ENCODE measurements around the gene CDC5L.

CDC5L gene

GRCh38 chr6:44452725-44453124, 65.2 kb downstream of the CDC5L start:
- no peak for DNase-seq (ENCODE audit: low read depth, low spot score)

GRCh38 chr6:44453146-44453545, 65.6 kb downstream of the CDC5L start:
- DNase-seq (ENCODE audit: low read depth, low spot score): no peak

- DNase-seq (ENCODE audit: low read depth, low spot score): no peak
Observed at GRCh38 chr6:44454198-44454597, 66.7 kb downstream of the CDC5L start.

- DNase-seq (ENCODE audit: low read depth, low spot score): peak; percentile 62
Observed at GRCh38 chr6:44456070-44456965, 68.8 kb downstream of the CDC5L start.

GRCh38 chr6:44456966-44457292, 69.4 kb downstream of the CDC5L start:
- no peak for DNase-seq (ENCODE audit: low read depth, low spot score)

GRCh38 chr6:44457596-44457995, 70.1 kb downstream of the CDC5L start:
- DNase-seq (ENCODE audit: low read depth, low spot score): no peak

GRCh38 chr6:44458551-44458950, 71.0 kb downstream of the CDC5L start:
- DNase-seq (ENCODE audit: low read depth, low spot score): no peak

GRCh38 chr6:44462335-44462734, 74.8 kb downstream of the CDC5L start:
- DNase-seq (ENCODE audit: low read depth, low spot score): no peak

- DNase-seq (ENCODE audit: low read depth, low spot score): no peak
Observed at GRCh38 chr6:44462797-44463727, 75.6 kb downstream of the CDC5L start.

GRCh38 chr6:44463728-44464450, 76.4 kb downstream of the CDC5L start:
- no peak for DNase-seq (ENCODE audit: low read depth, low spot score)

GRCh38 chr6:44464527-44465310, 77.2 kb downstream of the CDC5L start:
- DNase-seq (ENCODE audit: low read depth, low spot score): peak; percentile 62

- no peak for DNase-seq (ENCODE audit: low read depth, low spot score)
Observed at GRCh38 chr6:44466955-44467354, 79.4 kb downstream of the CDC5L start.

- no peak for DNase-seq (ENCODE audit: low read depth, low spot score)
Observed at GRCh38 chr6:44468835-44469234, 81.3 kb downstream of the CDC5L start.

GRCh38 chr6:44470115-44470464, 82.6 kb downstream of the CDC5L start:
- DNase-seq (ENCODE audit: low read depth, low spot score): no peak

GRCh38 chr6:44470746-44471145, 83.2 kb downstream of the CDC5L start:
- no peak for DNase-seq (ENCODE audit: low read depth, low spot score)

GRCh38 chr6:44471271-44471981, 83.9 kb downstream of the CDC5L start:
- no peak for DNase-seq (ENCODE audit: low read depth, low spot score)

GRCh38 chr6:44472250-44472945, 84.9 kb downstream of the CDC5L start:
- peak; percentile 43 for DNase-seq (ENCODE audit: low read depth, low spot score)

GRCh38 chr6:44473393-44474189, 86.1 kb downstream of the CDC5L start:
- DNase-seq (ENCODE audit: low read depth, low spot score): no peak

- DNase-seq (ENCODE audit: low read depth, low spot score): no peak
Observed at GRCh38 chr6:44474190-44474631, 86.7 kb downstream of the CDC5L start.

Data from astrocyte of the hippocampus (primary cell).